Peyer's patch (tissue), 4 donors: ENCODE data around the gene NCK2. TPM values are rescaled to one million over a fixed set of nuclear protein-coding genes. Genes with fewer than 3 reads are reported as not detected.
"Not testable (repeated sequence)": the region's sequence is repeated elsewhere in the genome, so short reads cannot be mapped to it uniquely, and the experiment has no call there.

Source experiments
- DNase-seq, 3 donors: peaks; one replicate each; pipeline ENCODE4 v3.0.0-alpha.2; 2017 to 2019
- H3K27ac ChIP-seq, 4 donors: fragments of 200-600 bp; sonication (generic); one replicate each; pipeline ENCODE4 v1.5.1; 2016 to 2019
- H3K27me3 ChIP-seq, 2 donors: fragments of 200-600 bp; sonication (generic); one replicate each; pipeline ENCODE4 v1.5.1; 2019
- H3K36me3 ChIP-seq, 3 donors: fragments of 200-600 bp; sonication (generic); one replicate each; pipeline ENCODE4 v1.5.1; 2016 to 2019
- H3K4me1 ChIP-seq, 4 donors: fragments of 200-600 bp; sonication (generic); one replicate each; pipeline ENCODE4 v1.5.1; 2016 to 2019
- H3K4me3 ChIP-seq, 4 donors: fragments of 200-600 bp; sonication (generic); 1 replicate in 3 of 4; 2 replicates in 1 of 4; pipeline ENCODE4 v1.5.1; 2016 to 2019; ENCODE audit warnings: mild to moderate bottlenecking in 1 of 4
- H3K9me3 ChIP-seq, 4 donors: fragments of 200-600 bp; sonication (generic); one replicate each; pipeline ENCODE4 v1.5.1; 2016 to 2019; ENCODE audit warnings: mild to moderate bottlenecking in 1 of 4
- POLR2A ChIP-seq, 2 donors: fragments of 450-650 bp; IDR thresholded peaks; one replicate each; pipeline ENCODE4 v1.5.1; 2017; ENCODE audit warnings: antibody characterized with exemption in 2 of 2, mild to moderate bottlenecking in 2 of 2, moderate library complexity in 2 of 2
- total RNA-seq, 4 donors: library from RNA; depleted of rRNA; stranded (reverse); fragments of >200 nt; gene quantifications; one replicate each; pipeline ENCODE4 v1.1.0, GENCODE V29; 2016
- TF ChIP-seq, protein P1 (sequence below), 6 experiments: fragments of 450-650 bp in 4 of 6; fragments of 200-600 bp in 2 of 6; sonication (generic) in 1 of 6; IDR thresholded peaks; one replicate each; pipeline ENCODE4 v1.5.1; 2017 to 2019; ENCODE audit warnings: antibody characterized with exemption in 6 of 6, mild to moderate bottlenecking in 3 of 6, moderate library complexity in 1 of 6

Gene NCK2
- total RNA-seq, 4 donors from 2014 or later: 58.6 to 94.5 (median 85.8) TPM

- Histone ChIP-seq H3K4me3 (no peak overlapping the region), H3K27ac (peak overlapping the region in 3 of 4 donors; percentile 14 to 69 (median 43)), H3K4me1 (peaks cover 0 to 73% (median 19%) of the 10 kb centered on the region in 4 donors), H3K36me3 (no peaks in the 10 kb centered on the region), H3K9me3 (no peaks in the 10 kb centered on the region), H3K27me3 (no peaks in the 10 kb centered on the region)
- TF ChIP-seq, protein P1, sequence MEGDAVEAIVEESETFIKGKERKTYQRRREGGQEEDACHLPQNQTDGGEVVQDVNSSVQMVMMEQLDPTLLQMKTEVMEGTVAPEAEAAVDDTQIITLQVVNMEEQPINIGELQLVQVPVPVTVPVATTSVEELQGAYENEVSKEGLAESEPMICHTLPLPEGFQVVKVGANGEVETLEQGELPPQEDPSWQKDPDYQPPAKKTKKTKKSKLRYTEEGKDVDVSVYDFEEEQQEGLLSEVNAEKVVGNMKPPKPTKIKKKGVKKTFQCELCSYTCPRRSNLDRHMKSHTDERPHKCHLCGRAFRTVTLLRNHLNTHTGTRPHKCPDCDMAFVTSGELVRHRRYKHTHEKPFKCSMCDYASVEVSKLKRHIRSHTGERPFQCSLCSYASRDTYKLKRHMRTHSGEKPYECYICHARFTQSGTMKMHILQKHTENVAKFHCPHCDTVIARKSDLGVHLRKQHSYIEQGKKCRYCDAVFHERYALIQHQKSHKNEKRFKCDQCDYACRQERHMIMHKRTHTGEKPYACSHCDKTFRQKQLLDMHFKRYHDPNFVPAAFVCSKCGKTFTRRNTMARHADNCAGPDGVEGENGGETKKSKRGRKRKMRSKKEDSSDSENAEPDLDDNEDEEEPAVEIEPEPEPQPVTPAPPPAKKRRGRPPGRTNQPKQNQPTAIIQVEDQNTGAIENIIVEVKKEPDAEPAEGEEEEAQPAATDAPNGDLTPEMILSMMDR (IDR thresholded peaks at IDR 0.05): no peak
- TF ChIP-seq POLR2A (IDR thresholded peaks at IDR 0.05): no peak
- no peak for DNase-seq
These were observed 8.7 kb downstream of the NCK2 start for GRCh38 chr2:105753380-105753779.

GRCh38 chr2:105754011-105754410 is 9.3 kb downstream of the NCK2 start:
- Histone ChIP-seq H3K27ac (peak overlapping the region in 3 of 4 donors; percentile 14 to 69 (median 43)), H3K27me3 (no peaks in the 10 kb centered on the region), H3K4me3 (no peak overlapping the region), H3K4me1 (peaks cover 0 to 69% (median 15%) of the 10 kb centered on the region in 4 donors), H3K9me3 (no peaks in the 10 kb centered on the region), H3K36me3 (no peaks in the 10 kb centered on the region)
- TF ChIP-seq POLR2A (IDR thresholded peaks at IDR 0.05): no peak
- TF ChIP-seq, protein P1 (IDR thresholded peaks at IDR 0.05): no peak
- DNase-seq: peak in 2 of 3 donors; percentile 55 to 66

- Histone ChIP-seq H3K4me1 (peaks cover 0 to 60% (median 15%) of the 10 kb centered on the region in 4 donors), H3K36me3 (no peaks in the 10 kb centered on the region), H3K27ac (peak overlapping the region in 1 of 4 donors; percentile 35), H3K4me3 (no peak overlapping the region), H3K9me3 (no peaks in the 10 kb centered on the region), H3K27me3 (no peaks in the 10 kb centered on the region)
- TF ChIP-seq, protein P1 (IDR thresholded peaks at IDR 0.05): no peak
- no peak for TF ChIP-seq POLR2A (IDR thresholded peaks at IDR 0.05)
- no peak for DNase-seq
These were observed 10.3 kb downstream of the NCK2 start for GRCh38 chr2:105754994-105755393.

DNA sequence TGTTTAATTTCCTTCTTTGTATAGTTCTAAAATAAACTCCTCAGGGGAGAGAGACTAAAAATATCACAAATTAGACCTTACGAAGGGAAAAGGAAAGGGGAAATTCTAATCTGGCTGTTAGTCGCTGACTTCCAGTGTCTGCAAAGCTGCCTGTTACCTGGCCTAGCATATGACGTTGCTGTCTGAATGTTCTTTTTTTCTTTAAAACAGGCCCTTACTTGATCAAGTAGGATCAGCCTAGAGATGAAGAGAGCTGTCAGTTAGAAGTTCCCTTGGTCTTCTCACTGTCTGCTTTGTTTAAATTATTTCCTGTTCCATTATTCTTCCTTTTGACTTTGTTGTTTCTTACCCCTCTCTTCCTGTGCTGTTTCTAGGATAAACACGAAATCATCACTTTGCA is 11.2 kb downstream of the NCK2 start:
- TF ChIP-seq, protein P1 (IDR thresholded peaks at IDR 0.05): no peak
- TF ChIP-seq POLR2A (IDR thresholded peaks at IDR 0.05): no peak
- Histone ChIP-seq H3K9me3 (no peaks in the 10 kb centered on the region), H3K36me3 (no peaks in the 10 kb centered on the region), H3K4me3 (no peak overlapping the region), H3K27me3 (no peaks in the 10 kb centered on the region), H3K27ac (peak overlapping the region in 1 of 4 donors; percentile 35), H3K4me1 (peaks cover 0 to 56% (median 15%) of the 10 kb centered on the region in 4 donors)
- peak in 1 of 3 donors; percentile 27 for DNase-seq

DNA sequence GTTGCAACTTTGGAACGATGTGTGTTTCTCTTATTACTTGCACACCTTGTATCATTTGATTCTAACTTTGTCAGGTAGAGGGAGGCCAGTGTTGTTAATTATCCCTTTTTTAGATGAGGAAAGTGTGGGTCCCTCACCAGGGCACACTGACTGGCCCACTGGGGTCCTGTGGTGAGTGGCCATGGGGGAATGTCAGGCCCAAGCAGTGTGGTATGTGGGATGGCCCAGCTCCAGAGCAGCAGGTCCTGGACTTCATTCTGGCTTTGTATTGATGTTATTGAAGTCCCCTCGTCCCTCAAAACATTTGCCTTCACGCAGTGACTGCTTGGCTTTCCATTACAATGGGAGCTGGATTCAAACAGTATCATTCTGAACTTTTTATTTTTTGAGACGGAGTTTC is 11.7 kb downstream of the NCK2 start:
- Histone ChIP-seq H3K4me3 (no peak overlapping the region), H3K9me3 (no peaks in the 10 kb centered on the region), H3K4me1 (peaks cover 0 to 51% (median 15%) of the 10 kb centered on the region in 4 donors), H3K27me3 (no peaks in the 10 kb centered on the region), H3K36me3 (no peaks in the 10 kb centered on the region), H3K27ac (peak overlapping the region in 1 of 4 donors; percentile 20)
- no peak for DNase-seq
- no peak for TF ChIP-seq POLR2A (IDR thresholded peaks at IDR 0.05)
- TF ChIP-seq, protein P1 (IDR thresholded peaks at IDR 0.05): no peak

DNA sequence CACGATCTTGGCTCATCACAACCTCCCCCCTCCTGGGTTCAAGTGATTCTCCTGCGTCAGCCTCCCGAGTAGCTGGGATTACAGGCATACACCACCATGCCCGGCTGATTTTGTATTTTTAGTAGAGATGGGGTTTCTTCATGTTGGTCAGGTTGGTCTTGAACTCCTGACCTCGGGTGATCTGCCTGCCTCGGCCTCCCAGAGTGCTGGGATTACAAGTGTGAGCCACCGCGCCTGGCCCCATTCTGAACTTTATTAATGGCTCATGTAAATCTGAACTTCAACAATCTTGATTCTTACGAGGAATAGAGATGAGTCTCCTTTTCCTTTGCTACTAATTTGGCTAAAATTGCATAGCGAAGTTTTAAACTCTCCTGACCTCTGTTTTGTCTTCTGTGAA is 12.2 kb downstream of the NCK2 start:
- peak overlapping the region in 1 of 4 donors; percentile 20 for H3K27ac ChIP-seq
- H3K4me1 ChIP-seq: peaks cover 0 to 51% (median 15%) of the 10 kb centered on the region in 4 donors
- H3K4me3 ChIP-seq, H3K27me3 ChIP-seq, DNase-seq, H3K36me3 ChIP-seq, H3K9me3 ChIP-seq: not testable (repeated sequence)
